K562 (cell line): ENCODE measurements around the gene ABCC11. TPM values are rescaled to one million over a fixed set of nuclear protein-coding genes. Genes with fewer than 3 reads are reported as not detected.

Experiments
- ATAC-seq: fragments of 200-7000 bp; cut with Tn5 transposase; 3 replicates; pipeline ENCODE4 v1.9.1; 2020; ENCODE audit warnings: moderate library complexity
- BruUV-seq: library from RNA; stranded (reverse); fragments of 400-500 nt; replicated peaks from 2 replicates; lab custom pipeline; 2021; lab: Mats Ljungman, UMichigan
- CTCF ChIA-PET: fragments of 300-600 bp; formaldehyde crosslinking; extraction: SDS; loops from one replicate; lab custom pipeline; 2021; ENCODE audit warnings: low intra/inter-chr PET ratio; lab: Yijun Ruan, JAX
- POLR2A ChIA-PET: fragments of 300-600, 350-650 bp; sonication (Branson Sonifier 250); formaldehyde crosslinking; extraction: SDS; loops from one replicate; lab custom pipeline; 2021; ENCODE audit warnings: antibody characterized with exemption, inconsistent platforms; lab: Yijun Ruan, JAX
- DNase-seq, 4 experiments: peaks; one replicate each; pipeline versions ENCODE4 v3.0.0 to v3.0.0-alpha.2; 2011 to 2018; ENCODE audit warnings: low spot score in 3 of 4, mixed read lengths in 3 of 4; ENCODE audit errors: extremely low read depth in 1 of 4
- FAIRE-seq: peaks from 2 replicates; lab custom pipeline; 2011; peaks lifted over from hg19 to GRCh38; lab: Jason Lieb, UNC
- H2AFZ ChIP-seq: 2 replicates; pipeline ENCODE4 v1.6.0; 2011; ENCODE audit warnings: low read depth, low read length, control low read depth, inconsistent platforms
- H3K27ac ChIP-seq: fragments of 200-600 bp; 3 replicates; pipeline ENCODE4 v1.8.0; 2011; ENCODE audit warnings: low read depth, mild to moderate bottlenecking, control low read depth, inconsistent platforms, low read length, moderate library complexity, mixed read lengths; ENCODE audit errors: extremely low read depth
- H3K27me3 ChIP-seq, 2 experiments: fragments of 300-600 bp in 1 of 2; 2 replicates in 1 of 2; 3 replicates in 1 of 2; pipeline versions ENCODE4 v1.6.0 to v1.8.0; 2011; ENCODE audit warnings: inconsistent platforms in 2 of 2, low read length in 2 of 2, mild to moderate bottlenecking in 1 of 2, mixed read lengths in 1 of 2, moderate library complexity in 1 of 2; ENCODE audit not compliant: control insufficient read depth in 2 of 2, insufficient read depth in 2 of 2
- H3K36me3 ChIP-seq: fragments of 300-600 bp; 3 replicates; pipeline ENCODE4 v1.8.0; 2011; ENCODE audit warnings: mild to moderate bottlenecking, low read length, inconsistent platforms; ENCODE audit not compliant: control insufficient read depth, insufficient read depth
- H3K4me1 ChIP-seq, 2 experiments: fragments of 200-600 bp in 1 of 2; replicated peaks in 1 of 2; 2 replicates in 1 of 2; 3 replicates in 1 of 2; pipeline versions ENCODE4 v1.5.1 to v1.8.0; 2011; ENCODE audit warnings: inconsistent platforms in 2 of 2, low read length in 2 of 2, mild to moderate bottlenecking in 1 of 2, mixed read lengths in 1 of 2, moderate library complexity in 1 of 2; ENCODE audit not compliant: control insufficient read depth in 2 of 2, insufficient read depth in 2 of 2
- H3K4me2 ChIP-seq: 2 replicates; pipeline ENCODE4 v1.6.1; 2011; ENCODE audit warnings: low read length, control low read depth, inconsistent platforms, mixed read lengths; ENCODE audit not compliant: insufficient read depth
- H3K4me3 ChIP-seq: fragments of 200-600 bp; sonication (generic), shearing (Covaris generic); 2 replicates; pipeline ENCODE4 v1.5.1; 2016; ENCODE audit warnings: control low read depth, inconsistent platforms
- H3K79me2 ChIP-seq: fragments of 200-600 bp; 3 replicates; pipeline ENCODE4 v1.8.0; 2011; ENCODE audit warnings: low read length, inconsistent platforms; ENCODE audit not compliant: control insufficient read depth, insufficient read depth
- H3K9ac ChIP-seq, 2 experiments: 2 replicates each; pipeline versions ENCODE4 v1.6.0 to v1.6.1; 2011; ENCODE audit warnings: low read depth in 2 of 2, low read length in 2 of 2, control low read depth in 1 of 2, inconsistent platforms in 1 of 2, mild to moderate bottlenecking in 1 of 2, mixed read lengths in 1 of 2; ENCODE audit not compliant: insufficient read depth in 1 of 2
- H3K9me1 ChIP-seq: one replicate; pipeline ENCODE4 v1.6.0; 2011; ENCODE audit warnings: inconsistent platforms, mild to moderate bottlenecking, low read length, moderate library complexity; ENCODE audit not compliant: control insufficient read depth, insufficient read depth
- H3K9me3 ChIP-seq: replicated peaks from 2 replicates; pipeline ENCODE4 v1.5.1; 2011; ENCODE audit warnings: low read depth, low read length, inconsistent platforms; ENCODE audit not compliant: control insufficient read depth, insufficient read depth
- H4K20me1 ChIP-seq: replicated peaks from 2 replicates; pipeline ENCODE4 v1.6.1; 2011; ENCODE audit warnings: low read length, inconsistent platforms, mixed read lengths; ENCODE audit not compliant: control insufficient read depth, insufficient read depth
- CSDE1 ChIP-seq, 2 experiments: fragments of 450-650 bp; IDR thresholded peaks; 2 replicates each; pipeline ENCODE4 v1.6.1; 2016; ENCODE audit warnings: mild to moderate bottlenecking in 1 of 2
- KDM2B ChIP-seq: fragments of 250-450 bp; sonication (Bioruptor Pico); IDR thresholded peaks from 2 replicates; pipeline ENCODE4 v1.8.0; 2021; ENCODE audit warnings: mild to moderate bottlenecking, moderate library complexity
- KLF1 ChIP-seq: fragments of 450-650 bp; IDR thresholded peaks from 2 replicates; pipeline ENCODE4 v1.6.1; 2016; ENCODE audit warnings: missing genetic modification characterization, missing compliant biosample characterization
- MAFF ChIP-seq: IDR thresholded peaks from 2 replicates; pipeline ENCODE4 v1.6.1; 2012; ENCODE audit warnings: low read length, improper control_type of control experiment
- POLR3A ChIP-seq: IDR thresholded peaks from 2 replicates; pipeline ENCODE4 v1.6.1; 2011; ENCODE audit warnings: borderline replicate concordance, mild to moderate bottlenecking, moderate library complexity; ENCODE audit not compliant: insufficient read length, insufficient read depth; ENCODE audit errors: extremely low read depth
- RAD21 ChIP-seq, 2 experiments: fragments of 250-450 bp in 1 of 2; fragments of 450-650 bp in 1 of 2; sonication (Bioruptor Pico) in 1 of 2; formaldehyde crosslinking in 1 of 2; IDR thresholded peaks in 1 of 2; conservative IDR thresholded peaks in 1 of 2; 2 replicates each; pipeline versions ENCODE4 v1.4.0 to v1.8.0; 2020 to 2022; ENCODE audit warnings: mild to moderate bottlenecking in 2 of 2, moderate library complexity in 1 of 2
- SPI1 ChIP-seq: IDR thresholded peaks from 2 replicates; pipeline ENCODE4 v1.6.1; 2011; ENCODE audit warnings: low read depth, low read length, control low read depth, borderline replicate concordance
- ZNF57 ChIP-seq: fragments of 450-650 bp; formaldehyde crosslinking; IDR thresholded peaks from 2 replicates; pipeline ENCODE4 v1.4.0; 2020; ENCODE audit warnings: mild to moderate bottlenecking, moderate library complexity
- ZNF75A ChIP-seq: fragments of 450-650 bp; formaldehyde crosslinking; IDR thresholded peaks from 2 replicates; pipeline ENCODE4 v1.4.0; 2020; ENCODE audit warnings: mild to moderate bottlenecking
- ZNF766 ChIP-seq: fragments of 200-800 bp; sonication (Bioruptor generic); conservative IDR thresholded peaks from 2 replicates; pipeline ENCODE4 v1.6.1; 2016; ENCODE audit warnings: missing genetic modification characterization, missing compliant biosample characterization
- WGBS: fragments of 100-300 bp; shearing (Covaris generic); methylation state at CpG from one replicate; pipeline ENCODE4 v1.1.6; 2016; ENCODE audit warnings: low coverage, mixed read lengths; ENCODE audit not compliant: insufficient coverage; ENCODE audit errors: missing lambda C conversion rate; 5-methylcytosine and 5-hydroxymethylcytosine counted together
- in situ Hi-C: fragments of 300-500 bp; cut with MboI; formaldehyde crosslinking; loops from 4 replicates; pipeline ENCODE4 v1.15.0; 2018; ENCODE audit warnings: inconsistent platforms, mixed read lengths
- intact Hi-C: fragments of 100-400 bp; cut with micrococcal nuclease; formaldehyde crosslinking; loops from 2 replicates; pipeline ENCODE4 v1.14.2; 2022
- polyA plus RNA-seq, 8 experiments: library from polyadenylated mRNA; depleted of rRNA in 4 of 8; stranded (reverse) in 5 of 8; unstranded in 3 of 8; fragments of >200 nt; fragmentation: Nextera tagmentation in 2 of 8; fragmentation: Illumina TruSeq in 1 of 8; extraction: Ambion mirVana in 2 of 8; extraction: Trizol in 1 of 8; gene quantifications; 2 replicates each; pipeline versions ENCODE4 v1.2.1 to v1.2.3, GENCODE V29; 2011 to 2014; ENCODE audit warnings: inconsistent platforms in 1 of 8, missing spikeins in 1 of 8
- total RNA-seq, 7 experiments: library from RNA; depleted of rRNA in 6 of 7; stranded (reverse); fragments of >200 nt in 6 of 7; fragmentation: Illumina TruSeq in 2 of 7; extraction: Trizol in 2 of 7; gene quantifications; 2 replicates each; pipeline versions ENCODE4 v1.2.1 to v1.2.3, GENCODE V29; 2011 to 2021; ENCODE audit warnings: low replicate concordance in 1 of 7
- TF ChIP-seq, protein P1 (sequence below), 2 experiments: IDR thresholded peaks in 1 of 2; conservative IDR thresholded peaks in 1 of 2; 2 replicates each; pipeline ENCODE4 v1.6.1; 2016; ENCODE audit warnings: low read depth in 2 of 2, mild to moderate bottlenecking in 1 of 2, missing compliant biosample characterization in 1 of 2, missing genetic modification characterization in 1 of 2, moderate library complexity in 1 of 2
- TF ChIP-seq, protein P2 (sequence below), 3 experiments: IDR thresholded peaks in 2 of 3; conservative IDR thresholded peaks in 1 of 3; 2 replicates each; pipeline ENCODE4 v1.5.1; 2011 to 2012; ENCODE audit warnings: low read length in 3 of 3, mild to moderate bottlenecking in 3 of 3, control low read depth in 2 of 3, improper control_type of control experiment in 1 of 3, inconsistent platforms in 1 of 3, low read depth in 1 of 3, mixed read lengths in 1 of 3, moderate library complexity in 1 of 3; ENCODE audit not compliant: insufficient read depth in 2 of 3
- TF ChIP-seq, protein P3 (sequence below), 2 experiments: fragments of 200-800 bp in 1 of 2; sonication (Bioruptor generic) in 1 of 2; sonication (generic) in 1 of 2; formaldehyde crosslinking in 1 of 2; IDR thresholded peaks in 1 of 2; conservative IDR thresholded peaks in 1 of 2; 2 replicates each; pipeline versions ENCODE4 v1.5.0 to v1.6.1; 2016 to 2020; ENCODE audit warnings: missing compliant biosample characterization in 1 of 2, missing genetic modification characterization in 1 of 2, missing genetic modification reagents in 1 of 2

The ABCC11 gene
- total and polyA plus RNA-seq, 9 of the 15 experiments (the other 6 are each of a cell fraction or from before 2014, with no cell fraction given), result 0.04 to 0.14 (median 0.04) TPM; not detected in 6

DNA sequence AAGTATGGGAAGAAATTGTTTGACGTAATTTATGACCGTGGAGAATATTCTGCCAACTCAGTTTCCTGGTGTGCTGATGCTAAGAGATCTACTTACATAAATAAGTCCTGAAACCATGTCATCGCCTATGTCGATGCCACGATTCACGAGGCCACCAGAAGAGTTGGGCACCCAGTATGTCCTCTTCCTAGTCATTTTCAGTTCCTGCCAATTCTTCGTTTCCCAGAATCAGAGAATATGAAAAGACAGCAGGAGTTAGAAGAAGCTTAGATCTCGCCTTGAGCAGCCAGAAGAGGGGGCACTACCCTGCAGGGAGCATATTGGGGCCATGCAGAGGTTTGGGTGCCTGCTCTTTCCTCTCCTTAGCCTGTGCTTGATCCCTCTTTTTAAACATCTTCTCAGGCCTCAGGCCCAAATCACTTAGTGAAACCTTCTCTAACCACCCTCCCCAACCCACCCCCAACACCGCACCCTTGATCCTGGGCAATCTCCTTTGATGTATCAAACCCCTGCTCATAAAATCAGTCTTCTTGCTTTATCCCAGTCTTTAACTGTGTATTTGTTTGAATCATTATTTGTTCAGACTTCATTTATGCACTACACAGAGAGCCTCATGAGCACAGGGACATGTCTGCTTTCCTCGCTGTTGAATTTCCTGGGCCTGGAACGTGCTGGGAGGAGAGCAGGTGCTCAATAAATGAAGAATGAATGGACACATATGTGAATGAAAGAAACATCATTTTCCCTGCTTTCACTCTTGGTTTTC lies 15.4 kb downstream of the ABCC11 start (continued):
- TF ChIP-seq KLF1 (no peak), RAD21 (CRISPR knock-in tag; conservative IDR thresholded peaks at IDR 0.05 in 1 of 2, IDR thresholded peaks at IDR 0.05 in 1 of 2) (peak; percentile 28 to 64; a peak in 2 of 4 replicates), ZNF766 (CRISPR knock-in tag) (no peak)
- TF ChIP-seq, protein P1, sequence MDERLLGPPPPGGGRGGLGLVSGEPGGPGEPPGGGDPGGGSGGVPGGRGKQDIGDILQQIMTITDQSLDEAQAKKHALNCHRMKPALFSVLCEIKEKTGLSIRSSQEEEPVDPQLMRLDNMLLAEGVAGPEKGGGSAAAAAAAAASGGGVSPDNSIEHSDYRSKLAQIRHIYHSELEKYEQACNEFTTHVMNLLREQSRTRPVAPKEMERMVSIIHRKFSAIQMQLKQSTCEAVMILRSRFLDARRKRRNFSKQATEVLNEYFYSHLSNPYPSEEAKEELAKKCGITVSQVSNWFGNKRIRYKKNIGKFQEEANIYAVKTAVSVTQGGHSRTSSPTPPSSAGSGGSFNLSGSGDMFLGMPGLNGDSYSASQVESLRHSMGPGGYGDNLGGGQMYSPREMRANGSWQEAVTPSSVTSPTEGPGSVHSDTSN (CRISPR knock-in tag; IDR thresholded peaks at IDR 0.05; ENCODE audit: low read depth), result no peak
- TF ChIP-seq, protein P1 (tag; conservative IDR thresholded peaks at IDR 0.05; ENCODE audit: low read depth), result peak; percentile 58

DNA sequence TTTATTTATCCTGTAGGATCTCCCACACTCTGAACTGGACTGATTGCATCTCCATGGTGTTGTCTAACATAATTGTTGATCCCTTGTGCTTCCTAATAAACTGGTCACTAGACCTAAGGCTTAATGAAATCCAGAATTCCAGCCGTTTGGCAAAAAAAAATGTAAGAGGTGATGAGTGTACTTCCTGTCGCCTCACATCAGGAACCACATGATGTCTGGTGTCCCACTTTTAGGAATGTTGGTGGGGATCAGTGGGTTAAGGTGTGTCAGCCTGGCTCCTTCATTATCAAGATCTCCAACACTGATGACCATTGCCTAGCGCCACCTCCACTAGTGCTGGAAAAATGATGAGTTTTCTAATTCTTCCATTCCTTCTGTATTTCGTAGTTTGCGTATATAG lies 21.9 kb downstream of the ABCC11 start:
- Histone ChIP-seq H3K79me2 (no peaks in the 10 kb centered on the region), H3K36me3 (no peaks in the 10 kb centered on the region), H3K9ac (no peak overlapping the region), H3K27ac (no peak overlapping the region), H3K4me2 (no peak overlapping the region), H2AFZ (no peak overlapping the region), H4K20me1 (no peaks in the 10 kb centered on the region), H3K27me3 (peaks cover 28 to 40% of the 10 kb centered on the region in 2 experiments), H3K4me1 (no peaks in the 10 kb centered on the region), H3K9me1 (no peaks in the 10 kb centered on the region), H3K4me3 (no peak overlapping the region), H3K9me3 (no peaks in the 10 kb centered on the region)
- DNase-seq (no peak), FAIRE-seq (no peak), ATAC-seq (no peak)
- intact Hi-C loops, result no loop called here
- in situ Hi-C loops, result loop anchor here (10.0 kb wide), 1 partner anchor 399 kb away; no protein-coding TSS in a partner anchor
- 7% methylated on average over 5 of the region's 5 CpGs for WGBS
- BruUV-seq, result no TSS peak
- CTCF ChIA-PET, result no interaction called here
- POLR2A ChIA-PET, result interaction anchor here (0.5 kb wide), 1 partner anchor 253 kb away, joined by 3 read pairs; no protein-coding TSS in a partner anchor
- TF ChIP-seq ZNF75A (CRISPR knock-in tag), result no peak
- TF ChIP-seq, protein P2, sequence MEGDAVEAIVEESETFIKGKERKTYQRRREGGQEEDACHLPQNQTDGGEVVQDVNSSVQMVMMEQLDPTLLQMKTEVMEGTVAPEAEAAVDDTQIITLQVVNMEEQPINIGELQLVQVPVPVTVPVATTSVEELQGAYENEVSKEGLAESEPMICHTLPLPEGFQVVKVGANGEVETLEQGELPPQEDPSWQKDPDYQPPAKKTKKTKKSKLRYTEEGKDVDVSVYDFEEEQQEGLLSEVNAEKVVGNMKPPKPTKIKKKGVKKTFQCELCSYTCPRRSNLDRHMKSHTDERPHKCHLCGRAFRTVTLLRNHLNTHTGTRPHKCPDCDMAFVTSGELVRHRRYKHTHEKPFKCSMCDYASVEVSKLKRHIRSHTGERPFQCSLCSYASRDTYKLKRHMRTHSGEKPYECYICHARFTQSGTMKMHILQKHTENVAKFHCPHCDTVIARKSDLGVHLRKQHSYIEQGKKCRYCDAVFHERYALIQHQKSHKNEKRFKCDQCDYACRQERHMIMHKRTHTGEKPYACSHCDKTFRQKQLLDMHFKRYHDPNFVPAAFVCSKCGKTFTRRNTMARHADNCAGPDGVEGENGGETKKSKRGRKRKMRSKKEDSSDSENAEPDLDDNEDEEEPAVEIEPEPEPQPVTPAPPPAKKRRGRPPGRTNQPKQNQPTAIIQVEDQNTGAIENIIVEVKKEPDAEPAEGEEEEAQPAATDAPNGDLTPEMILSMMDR (IDR thresholded peaks at IDR 0.05 in 2 of 3, conservative IDR thresholded peaks at IDR 0.05 in 1 of 3; ENCODE audit: insufficient read depth in 2 of 3, low read depth in 1 of 3, low read length in 3 of 3), result no peak
- TF ChIP-seq SPI1, result no peak
- TF ChIP-seq KDM2B (CRISPR knock-in tag), result no peak
- no peak for TF ChIP-seq CSDE1 (IDR thresholded peaks at IDR 0.05)
- TF ChIP-seq POLR3A, result no peak
- TF ChIP-seq, protein P3, sequence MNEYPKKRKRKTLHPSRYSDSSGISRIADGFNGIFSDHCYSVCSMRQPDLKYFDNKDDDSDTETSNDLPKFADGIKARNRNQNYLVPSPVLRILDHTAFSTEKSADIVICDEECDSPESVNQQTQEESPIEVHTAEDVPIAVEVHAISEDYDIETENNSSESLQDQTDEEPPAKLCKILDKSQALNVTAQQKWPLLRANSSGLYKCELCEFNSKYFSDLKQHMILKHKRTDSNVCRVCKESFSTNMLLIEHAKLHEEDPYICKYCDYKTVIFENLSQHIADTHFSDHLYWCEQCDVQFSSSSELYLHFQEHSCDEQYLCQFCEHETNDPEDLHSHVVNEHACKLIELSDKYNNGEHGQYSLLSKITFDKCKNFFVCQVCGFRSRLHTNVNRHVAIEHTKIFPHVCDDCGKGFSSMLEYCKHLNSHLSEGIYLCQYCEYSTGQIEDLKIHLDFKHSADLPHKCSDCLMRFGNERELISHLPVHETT (CRISPR knock-in tag; conservative IDR thresholded peaks at IDR 0.05 in 1 of 2, IDR thresholded peaks at IDR 0.05 in 1 of 2), result no peak
- TF ChIP-seq ZNF57 (CRISPR knock-in tag), result no peak
- no peak for TF ChIP-seq MAFF
